Measurements from ENCODE around the gene NAA11.

Gene NAA11

DNA sequence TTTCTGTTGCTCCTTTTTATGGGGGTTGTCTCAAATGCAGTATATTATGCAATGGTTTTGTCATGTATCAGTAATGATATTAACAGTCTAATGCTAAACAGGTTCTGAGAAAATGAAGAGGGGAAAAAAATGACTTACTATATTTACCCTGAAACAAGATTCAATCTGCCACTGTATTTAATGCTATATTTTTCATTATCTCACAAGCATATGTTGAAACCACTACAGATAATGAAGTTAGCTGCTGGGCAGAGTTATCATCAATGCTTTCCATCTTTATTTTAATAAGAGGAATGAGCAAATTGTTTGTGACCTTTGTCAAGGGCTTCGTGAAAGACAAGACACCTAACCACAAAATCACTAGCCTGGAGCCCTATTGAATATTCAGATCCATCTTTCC, 32.6 kb upstream of the NAA11 start:
- TF ChIP-seq, protein P1, sequence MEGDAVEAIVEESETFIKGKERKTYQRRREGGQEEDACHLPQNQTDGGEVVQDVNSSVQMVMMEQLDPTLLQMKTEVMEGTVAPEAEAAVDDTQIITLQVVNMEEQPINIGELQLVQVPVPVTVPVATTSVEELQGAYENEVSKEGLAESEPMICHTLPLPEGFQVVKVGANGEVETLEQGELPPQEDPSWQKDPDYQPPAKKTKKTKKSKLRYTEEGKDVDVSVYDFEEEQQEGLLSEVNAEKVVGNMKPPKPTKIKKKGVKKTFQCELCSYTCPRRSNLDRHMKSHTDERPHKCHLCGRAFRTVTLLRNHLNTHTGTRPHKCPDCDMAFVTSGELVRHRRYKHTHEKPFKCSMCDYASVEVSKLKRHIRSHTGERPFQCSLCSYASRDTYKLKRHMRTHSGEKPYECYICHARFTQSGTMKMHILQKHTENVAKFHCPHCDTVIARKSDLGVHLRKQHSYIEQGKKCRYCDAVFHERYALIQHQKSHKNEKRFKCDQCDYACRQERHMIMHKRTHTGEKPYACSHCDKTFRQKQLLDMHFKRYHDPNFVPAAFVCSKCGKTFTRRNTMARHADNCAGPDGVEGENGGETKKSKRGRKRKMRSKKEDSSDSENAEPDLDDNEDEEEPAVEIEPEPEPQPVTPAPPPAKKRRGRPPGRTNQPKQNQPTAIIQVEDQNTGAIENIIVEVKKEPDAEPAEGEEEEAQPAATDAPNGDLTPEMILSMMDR (IDR thresholded peaks at IDR 0.05; ENCODE audit: low read depth, low read length) = no peak
- H3K4me3 ChIP-seq (ENCODE audit: low read depth, low read length) = no peak overlapping the region

DNA sequence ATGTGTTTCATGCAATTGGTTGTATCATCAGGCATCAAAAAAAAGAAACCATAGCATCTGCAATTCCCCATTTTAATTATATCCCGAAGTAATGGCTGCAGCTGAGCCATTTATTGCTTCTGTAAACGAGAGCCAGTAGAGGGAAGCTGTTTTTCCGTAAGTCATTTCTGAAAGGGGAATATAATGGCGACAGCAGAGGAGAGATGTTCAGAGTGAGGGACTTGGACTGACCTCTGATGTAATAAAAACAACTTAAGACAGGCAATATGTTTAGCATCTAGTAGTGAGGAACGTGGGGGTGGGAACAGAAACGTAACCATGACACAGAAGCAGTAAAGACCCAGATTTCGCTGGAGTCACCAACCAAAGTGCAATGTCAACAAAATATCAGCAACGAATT, 31.5 kb upstream of the NAA11 start:
- TF ChIP-seq, protein P1 (IDR thresholded peaks at IDR 0.05; ENCODE audit: low read depth, low read length) = no peak
- no peak overlapping the region for H3K4me3 ChIP-seq (ENCODE audit: low read depth, low read length)

- no peak overlapping the region for H3K4me3 ChIP-seq (ENCODE audit: low read depth, low read length)
- TF ChIP-seq, protein P1 (IDR thresholded peaks at IDR 0.05; ENCODE audit: low read depth, low read length) = no peak
Observed at GRCh38 chr4:79353075-79353474, 27.2 kb upstream of the NAA11 start.

DNA sequence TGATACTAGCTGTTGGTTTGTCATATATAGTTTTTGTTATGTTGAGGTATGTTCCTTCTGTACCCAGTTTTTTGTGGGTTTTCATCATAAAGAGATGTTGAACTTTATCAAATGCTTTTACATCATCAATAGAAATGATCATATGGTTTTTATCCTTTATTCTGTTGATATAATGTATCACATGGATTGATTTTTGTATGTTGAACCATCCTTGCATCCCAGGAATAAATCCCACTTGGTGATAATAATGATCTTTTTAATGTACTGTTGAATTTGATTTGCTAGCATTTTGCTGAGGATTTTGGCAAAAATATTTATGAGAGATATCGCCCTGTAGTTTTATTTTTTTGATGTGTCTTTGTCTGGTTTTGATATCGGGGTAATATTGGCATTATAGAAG, 22.5 kb upstream of the NAA11 start:
- TF ChIP-seq, protein P1 (IDR thresholded peaks at IDR 0.05; ENCODE audit: low read depth, low read length) = no peak
- H3K4me3 ChIP-seq (ENCODE audit: low read depth, low read length) = no peak overlapping the region

GRCh38 chr4:79341893-79342653, 16.2 kb upstream of the NAA11 start:
- H3K4me3 ChIP-seq (ENCODE audit: low read depth, low read length) = no peak overlapping the region
- TF ChIP-seq, protein P1 (IDR thresholded peaks at IDR 0.05; ENCODE audit: low read depth, low read length) = no peak

GRCh38 chr4:79340568-79340967, 14.7 kb upstream of the NAA11 start:
- TF ChIP-seq, protein P1 (IDR thresholded peaks at IDR 0.05; ENCODE audit: low read depth, low read length) = no peak
- H3K4me3 ChIP-seq (ENCODE audit: low read depth, low read length) = no peak overlapping the region

- TF ChIP-seq, protein P1 (IDR thresholded peaks at IDR 0.05; ENCODE audit: low read depth, low read length) = no peak
- no peak overlapping the region for H3K4me3 ChIP-seq (ENCODE audit: low read depth, low read length)
Observed at GRCh38 chr4:79338148-79338547, 12.3 kb upstream of the NAA11 start.
